Measurements from ENCODE around the gene LY6G6F.

DNA sequence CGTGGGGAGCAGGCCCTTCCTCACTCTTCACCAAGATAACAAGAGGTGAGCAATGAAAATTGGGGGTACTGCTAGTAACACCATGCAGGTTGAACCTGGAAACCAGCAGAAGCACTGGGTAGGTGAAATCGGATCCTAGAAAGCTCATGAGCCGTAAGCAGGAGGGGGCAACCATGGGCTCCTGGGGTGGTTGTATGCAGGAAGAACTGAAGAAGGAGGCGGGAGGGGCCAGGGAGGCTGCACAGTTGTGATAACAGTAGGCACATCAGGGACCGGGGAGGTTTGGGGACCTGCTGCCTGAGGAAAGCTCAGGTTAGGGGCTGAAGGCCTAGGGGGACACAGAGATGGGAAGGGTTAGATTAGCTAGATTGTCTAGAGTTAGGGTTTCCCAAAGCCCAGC, 20.2 kb upstream of the LY6G6F start:
- no peak for TF ChIP-seq CTCF (IDR thresholded peaks at IDR 0.05)
- no peak for TF ChIP-seq POLR2A (IDR thresholded peaks at IDR 0.05)
- TF ChIP-seq EP300 (IDR thresholded peaks at IDR 0.05): no peak
